ENCODE data around the gene RALGPS2.
"Not testable (repeated sequence)": the region's sequence is repeated elsewhere in the genome, so short reads cannot be mapped to it uniquely, and the experiment has no call there.

Gene RALGPS2

GRCh38 chr1:178745260-178745659 is 20.2 kb downstream of the RALGPS2 start:
- Histone ChIP-seq H3K27ac (ENCODE audit: extremely low read depth, low read depth, low read length) (no peak overlapping the region), H3K9me3 (ENCODE audit: control insufficient read depth, insufficient read depth, low read depth, low read length) (no peaks in the 10 kb centered on the region), H3K36me3 (ENCODE audit: control insufficient read depth in 2 of 2, insufficient read depth in 1 of 2, low read length in 2 of 2) (peaks cover 6 to 7% of the 10 kb centered on the region in 2 experiments; a peak in 2 of 3 replicates), H3K4me1 (ENCODE audit: control insufficient read depth, insufficient read depth, low read length) (no peaks in the 10 kb centered on the region), H3K4me3 (ENCODE audit: low read depth, low read length) (no peak overlapping the region)
- CTCF ChIA-PET, result no interaction called here
- no peak for TF ChIP-seq ZNF488 (tag by site-specific recombination; IDR thresholded peaks at IDR 0.05)
- no peak for TF ChIP-seq ZNF169 (tag by site-specific recombination; IDR thresholded peaks at IDR 0.05)
- POLR2A ChIA-PET, result interaction anchor here (0.7 kb wide), 1 partner anchor 24 kb away, joined by 7 read pairs; no protein-coding TSS in a partner anchor

- Histone ChIP-seq H3K4me1 (ENCODE audit: control insufficient read depth, insufficient read depth, low read length) (no peaks in the 10 kb centered on the region), H3K4me3 (ENCODE audit: low read depth, low read length) (no peak overlapping the region), H3K9me3 (ENCODE audit: control insufficient read depth, insufficient read depth, low read depth, low read length) (no peaks in the 10 kb centered on the region), H3K36me3 (ENCODE audit: control insufficient read depth in 2 of 2, insufficient read depth in 1 of 2, low read length in 2 of 2) (peaks cover 5 to 6% of the 10 kb centered on the region in 2 experiments; a peak in 2 of 3 replicates), H3K27ac (ENCODE audit: extremely low read depth, low read depth, low read length) (no peak overlapping the region)
- CTCF ChIA-PET, result interaction anchor here (0.6 to 1.2 kb wide), 2 partner anchors 21 to 39 kb away, joined by 3 read pairs; no protein-coding TSS in a partner anchor
- TF ChIP-seq ZNF24 (tag by site-specific recombination; IDR thresholded peaks at IDR 0.05), result no peak
- TF ChIP-seq ZNF26 (tag by site-specific recombination; IDR thresholded peaks at IDR 0.05), result no peak
- TF ChIP-seq PRDM1 (tag by site-specific recombination; IDR thresholded peaks at IDR 0.05), result no peak
- no peak for TF ChIP-seq ZNF16 (tag by site-specific recombination; IDR thresholded peaks at IDR 0.05; ENCODE audit: low read depth)
- no peak for TF ChIP-seq ZNF785 (tag by site-specific recombination; IDR thresholded peaks at IDR 0.05)
- TF ChIP-seq KLF7 (tag by site-specific recombination; IDR thresholded peaks at IDR 0.05; ENCODE audit: borderline replicate concordance), result no peak
- no peak for TF ChIP-seq REPIN1 (tag by site-specific recombination; IDR thresholded peaks at IDR 0.05; ENCODE audit: low read depth)
- no peak for TF ChIP-seq ZNF610 (tag by site-specific recombination; IDR thresholded peaks at IDR 0.05; ENCODE audit: borderline replicate concordance)
- no peak for TF ChIP-seq ZNF510 (tag by site-specific recombination; IDR thresholded peaks at IDR 0.05; ENCODE audit: insufficient replicate concordance)
- TF ChIP-seq ZNF792 (tag by site-specific recombination; IDR thresholded peaks at IDR 0.05), result no peak
- TF ChIP-seq ZNF155 (tag by site-specific recombination; IDR thresholded peaks at IDR 0.05), result no peak
- TF ChIP-seq IKZF3 (tag by site-specific recombination; IDR thresholded peaks at IDR 0.05), result no peak
- TF ChIP-seq ZNF10 (tag by site-specific recombination; IDR thresholded peaks at IDR 0.05), result no peak
- POLR2A ChIA-PET, result no interaction called here
Observed at GRCh38 chr1:178746345-178746744, 21.3 kb downstream of the RALGPS2 start.

GRCh38 chr1:178747361-178747760 is 22.3 kb downstream of the RALGPS2 start:
- H3K4me3 ChIP-seq (ENCODE audit: low read depth, low read length); H3K36me3 ChIP-seq (ENCODE audit: control insufficient read depth in 2 of 2, insufficient read depth in 1 of 2, low read length in 2 of 2); POLR2A ChIA-PET; H3K4me1 ChIP-seq (ENCODE audit: control insufficient read depth, insufficient read depth, low read length); H3K27ac ChIP-seq (ENCODE audit: extremely low read depth, low read depth, low read length); H3K9me3 ChIP-seq (ENCODE audit: control insufficient read depth, insufficient read depth, low read depth, low read length): not testable (repeated sequence)
- CTCF ChIA-PET, result interaction anchor here (1.0 to 1.2 kb wide), 3 partner anchors 20 to 258 kb away, joined by 3 to 5 read pairs (median 4); no protein-coding TSS in a partner anchor

GRCh38 chr1:178749581-178750166 is 24.6 kb downstream of the RALGPS2 start:
- ChIA-PET POLR2A (no interaction called here), CTCF (interaction anchor here (0.7 to 1.3 kb wide), 4 partner anchors 218 to 450 kb away, joined by 3 to 5 read pairs (median 4); no protein-coding TSS in a partner anchor)
- TF ChIP-seq ZNF37A (tag by site-specific recombination; IDR thresholded peaks at IDR 0.05) (no peak), SCRT1 (tag by site-specific recombination; IDR thresholded peaks at IDR 0.05; ENCODE audit: borderline replicate concordance) (peak; percentile 80; the same call in 1 of the 2 replicates), SCRT2 (tag by site-specific recombination; IDR thresholded peaks at IDR 0.05) (peak; percentile 86), ZNF248 (tag by site-specific recombination; IDR thresholded peaks at IDR 0.05) (no peak), KLF8 (tag by site-specific recombination; IDR thresholded peaks at IDR 0.05) (no peak), GLI2 (tag by site-specific recombination; IDR thresholded peaks at IDR 0.05; ENCODE audit: borderline replicate concordance, low read depth) (no peak)
- H3K36me3 ChIP-seq (ENCODE audit: control insufficient read depth in 2 of 2, insufficient read depth in 1 of 2, low read length in 2 of 2), result no peaks in the 10 kb centered on the region
- no peaks in the 10 kb centered on the region for H3K4me1 ChIP-seq (ENCODE audit: control insufficient read depth, insufficient read depth, low read length)
- no peak overlapping the region for H3K4me3 ChIP-seq (ENCODE audit: low read depth, low read length)
- no peak overlapping the region for H3K27ac ChIP-seq (ENCODE audit: extremely low read depth, low read depth, low read length)
- no peaks in the 10 kb centered on the region for H3K9me3 ChIP-seq (ENCODE audit: control insufficient read depth, insufficient read depth, low read depth, low read length)

Measured in HEK293 (cell line).